ENCODE data around the gene DMD.

Gene DMD

GRCh38 chrX:32520789-32521188, 690.6 kb downstream of the DMD start:
- no peak for DNase-seq (ENCODE audit: extremely low read depth in 1 of 2, low read depth in 1 of 2)

DNA sequence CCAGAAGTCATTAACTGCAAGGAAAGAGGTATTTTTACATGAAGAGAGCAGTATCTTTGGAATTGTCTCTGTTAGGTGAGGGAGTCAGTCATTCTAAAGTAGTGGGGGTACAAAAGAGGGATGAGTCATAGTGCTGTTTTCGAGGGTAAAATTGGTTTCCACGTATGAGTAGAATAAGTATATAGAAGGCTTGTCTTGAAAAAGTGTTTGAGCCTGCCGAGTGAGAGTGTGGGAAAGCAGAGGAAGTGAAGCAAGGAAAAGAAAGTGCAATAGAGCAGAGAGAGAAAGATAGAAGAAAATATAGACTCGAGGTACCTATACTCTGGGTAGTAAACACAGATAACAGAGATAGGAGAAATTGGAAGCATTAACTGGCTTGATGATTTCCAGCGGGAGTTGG, 696.4 kb downstream of the DMD start:
- DNase-seq (ENCODE audit: extremely low read depth in 1 of 2, low read depth in 1 of 2) = no peak

- DNase-seq (ENCODE audit: extremely low read depth in 1 of 2, low read depth in 1 of 2) = no peak
Measured at GRCh38 chrX:32501606-32502005, 709.7 kb downstream of the DMD start.

DNA sequence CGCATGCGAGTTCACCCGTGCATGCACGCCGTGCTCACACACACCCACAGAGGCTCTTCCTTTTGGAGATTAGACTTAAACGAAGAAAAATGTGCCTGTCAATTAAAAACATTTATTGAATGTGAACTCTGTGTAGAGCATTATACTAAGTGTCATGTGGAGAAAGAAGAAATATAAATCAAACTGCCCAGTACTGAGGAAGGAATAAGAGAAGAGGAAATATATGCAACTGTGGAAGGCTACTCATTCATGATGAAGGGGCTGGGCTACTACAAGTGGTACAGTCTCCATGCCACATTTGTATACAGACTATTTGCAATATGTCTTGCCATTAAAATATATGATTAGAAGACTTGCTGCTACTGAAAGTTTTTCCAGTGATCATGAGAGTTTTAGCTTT, 714.7 kb downstream of the DMD start:
- DNase-seq (ENCODE audit: extremely low read depth in 1 of 2, low read depth in 1 of 2) = no peak

DNA sequence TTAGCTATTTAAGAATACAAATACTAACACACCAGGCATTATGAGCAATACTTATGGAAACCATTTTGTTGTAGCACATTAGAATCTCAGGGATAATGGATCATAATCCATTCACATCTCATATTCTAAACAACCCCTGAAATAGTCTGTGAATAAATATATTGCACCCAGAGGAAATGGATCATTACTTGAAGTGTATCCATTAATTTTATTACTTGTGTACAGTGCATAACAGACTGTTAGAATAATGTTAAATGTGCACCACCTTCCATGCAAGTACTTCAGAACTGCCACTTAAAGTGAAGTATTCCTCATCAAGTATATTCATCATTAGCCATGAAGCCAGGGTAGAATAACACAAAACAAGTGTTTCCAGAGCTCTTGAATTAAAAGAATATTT, 715.5 kb downstream of the DMD start:
- DNase-seq (ENCODE audit: extremely low read depth in 1 of 2, low read depth in 1 of 2) = no peak

GRCh38 chrX:32489125-32489524, 722.2 kb downstream of the DMD start:
- DNase-seq (ENCODE audit: extremely low read depth in 1 of 2, low read depth in 1 of 2) = no peak

GRCh38 chrX:32483534-32484136, 727.7 kb downstream of the DMD start:
- DNase-seq (ENCODE audit: extremely low read depth in 1 of 2, low read depth in 1 of 2) = no peak

DNA sequence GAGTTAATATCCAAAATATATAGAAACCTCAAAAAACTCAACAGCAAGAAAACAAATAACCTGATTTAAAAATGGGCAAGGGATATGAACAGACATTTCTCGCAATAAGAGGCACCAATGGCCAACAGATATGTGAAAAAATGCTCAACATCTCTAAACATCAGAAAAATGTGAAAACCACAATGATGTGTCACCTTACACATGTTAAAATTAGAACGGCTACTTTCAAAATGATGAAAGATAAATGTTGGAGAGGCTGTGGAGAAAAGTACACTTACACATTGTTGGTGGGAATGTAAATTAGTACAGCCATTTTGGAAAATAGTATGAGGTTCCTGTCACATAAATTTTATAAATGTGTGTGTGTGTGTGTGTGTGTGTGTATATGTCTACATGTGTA, 731.3 kb downstream of the DMD start:
- no peak for DNase-seq (ENCODE audit: extremely low read depth in 1 of 2, low read depth in 1 of 2)

DNA sequence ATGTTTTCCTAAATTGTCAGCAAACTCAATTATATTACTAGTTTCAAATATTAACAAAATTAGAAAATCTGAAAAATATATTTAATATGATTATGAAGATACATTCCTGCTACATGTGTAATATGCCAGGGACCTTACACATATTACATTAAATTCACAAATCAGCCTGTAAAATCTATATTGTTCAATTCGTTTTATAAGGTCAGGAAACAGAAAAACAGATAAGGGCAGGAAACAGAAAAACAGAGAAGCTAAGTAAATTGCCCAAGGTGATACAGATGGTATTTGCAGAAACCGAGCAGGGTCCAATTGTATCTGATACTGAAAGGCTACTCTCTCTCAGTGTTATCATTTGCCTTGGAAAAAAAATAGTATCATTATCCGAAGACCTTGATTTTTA, 739.0 kb downstream of the DMD start:
- no peak for DNase-seq (ENCODE audit: extremely low read depth in 1 of 2, low read depth in 1 of 2)

DNA sequence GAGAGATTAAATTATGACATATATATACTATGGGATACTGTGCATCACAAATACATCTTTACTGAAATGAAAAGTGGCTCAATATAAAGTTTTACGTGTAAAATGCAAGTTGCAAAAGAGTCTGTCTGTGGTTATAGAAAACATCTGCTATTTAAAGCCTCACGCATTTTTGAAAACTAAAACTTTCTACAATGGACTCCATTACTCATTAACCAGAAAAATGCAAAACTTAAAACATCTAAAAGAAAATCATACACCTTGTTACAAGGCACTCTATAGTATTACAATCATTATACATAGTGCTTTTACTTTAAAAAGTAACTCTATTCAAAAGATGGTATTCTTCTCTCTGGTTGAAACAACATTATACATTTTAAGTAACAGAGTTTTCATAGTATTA, 755.6 kb downstream of the DMD start:
- DNase-seq (ENCODE audit: extremely low read depth in 1 of 2, low read depth in 1 of 2) = no peak

DNA sequence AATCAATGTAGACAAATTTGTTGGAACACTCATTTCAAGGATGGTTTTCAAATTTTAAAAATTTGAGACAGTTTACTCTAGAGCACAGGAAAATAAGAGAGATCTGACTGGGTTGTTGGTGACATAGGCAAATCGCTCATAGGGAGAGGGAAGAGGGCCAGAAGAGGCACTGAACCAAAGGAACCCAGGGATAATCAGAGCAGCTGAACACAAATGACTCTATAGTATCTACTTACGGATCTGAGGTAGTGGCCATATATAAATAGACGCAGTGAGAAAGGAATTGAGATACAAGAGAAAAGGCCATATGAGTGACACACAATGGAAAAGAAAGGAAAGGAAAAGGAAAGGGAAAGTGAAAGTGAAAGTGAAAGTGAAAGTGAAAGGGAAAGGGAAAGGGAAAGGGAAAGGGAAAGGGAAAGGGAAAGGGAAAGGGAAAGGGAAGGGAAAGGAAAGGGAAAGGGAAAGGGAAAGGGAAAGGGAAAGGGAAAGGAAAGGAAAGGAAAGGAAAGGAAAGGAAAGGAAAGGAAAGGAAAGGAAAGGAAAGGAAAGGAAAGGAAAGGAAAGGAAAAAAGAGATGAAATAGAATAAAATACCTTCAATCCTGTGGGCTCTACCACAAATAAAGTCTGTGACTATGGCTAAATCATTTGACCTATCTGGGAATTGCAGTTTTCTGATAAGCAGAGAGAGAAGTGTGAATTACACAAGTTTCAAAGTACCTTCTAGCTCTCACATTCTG, 759.2 kb downstream of the DMD start:
- DNase-seq (ENCODE audit: extremely low read depth in 1 of 2, low read depth in 1 of 2) = no peak

DNA sequence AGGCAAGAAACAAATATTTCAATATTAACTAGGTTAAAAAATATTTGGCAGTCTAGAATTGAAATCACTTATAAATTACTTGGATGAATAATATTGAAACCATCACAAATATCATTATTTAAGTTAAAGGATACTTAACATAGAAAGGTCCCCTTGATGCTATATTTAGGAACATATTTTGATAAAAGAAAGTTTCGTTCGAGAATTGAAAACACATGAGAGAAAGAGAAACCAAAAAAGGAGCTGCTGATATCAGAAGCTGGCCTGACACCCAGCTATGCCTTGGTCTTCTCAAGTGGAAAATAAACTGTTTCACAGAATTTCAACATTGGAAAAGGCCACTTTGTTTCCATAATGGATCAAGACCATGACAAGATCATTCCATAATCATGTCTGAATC, 762.4 kb downstream of the DMD start:
- DNase-seq (ENCODE audit: extremely low read depth in 1 of 2, low read depth in 1 of 2) = no peak

- DNase-seq (ENCODE audit: extremely low read depth in 1 of 2, low read depth in 1 of 2) = no peak
Measured at GRCh38 chrX:32448320-32448719, 763.0 kb downstream of the DMD start.

DNA sequence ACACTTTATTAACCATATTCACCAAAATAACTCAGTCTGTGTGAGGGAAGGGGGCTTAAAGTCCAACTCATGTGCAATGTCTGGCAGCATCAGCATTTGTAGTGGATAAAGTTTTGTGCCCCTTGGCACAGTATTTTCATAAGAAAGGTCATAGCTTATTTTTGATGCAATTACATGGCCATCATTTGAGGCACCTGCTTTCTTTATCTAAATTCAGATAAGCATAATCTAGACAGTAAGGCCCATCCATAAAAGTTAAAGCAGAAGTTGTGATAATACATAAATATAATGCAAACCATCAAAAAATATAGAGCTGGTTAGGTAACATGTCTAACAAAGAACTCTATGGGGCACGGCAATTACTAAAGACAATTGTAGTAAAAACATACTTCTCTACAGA, 763.7 kb downstream of the DMD start:
- no peak for DNase-seq (ENCODE audit: extremely low read depth in 1 of 2, low read depth in 1 of 2)

DNA sequence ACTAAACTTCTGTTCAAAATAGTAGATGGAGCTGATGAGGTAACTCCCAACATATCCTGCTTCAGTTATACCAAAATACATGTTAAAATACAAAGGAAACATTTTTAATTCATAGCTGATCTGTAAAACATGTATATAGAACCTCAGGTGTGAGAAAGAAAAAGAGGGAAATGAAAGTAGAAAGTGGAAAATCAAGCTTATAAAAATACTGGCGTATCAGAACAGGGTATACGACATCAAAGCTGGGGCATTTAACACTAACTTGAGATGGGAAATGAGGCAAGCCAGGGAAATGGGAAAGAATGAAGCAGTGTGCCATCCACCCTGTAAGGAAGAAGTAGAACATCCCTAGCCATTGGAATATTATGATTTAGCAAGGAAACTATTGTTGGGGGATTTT, 767.5 kb downstream of the DMD start:
- no peak for DNase-seq (ENCODE audit: extremely low read depth in 1 of 2, low read depth in 1 of 2)

GRCh38 chrX:32421266-32421665, 790.1 kb downstream of the DMD start:
- no peak for DNase-seq (ENCODE audit: extremely low read depth in 1 of 2, low read depth in 1 of 2)

- DNase-seq (ENCODE audit: extremely low read depth in 1 of 2, low read depth in 1 of 2) = no peak
Measured at GRCh38 chrX:32408389-32408788, 803.0 kb downstream of the DMD start.

GRCh38 chrX:32397562-32398216, 813.7 kb downstream of the DMD start:
- no peak for DNase-seq (ENCODE audit: extremely low read depth in 1 of 2, low read depth in 1 of 2)

DNA sequence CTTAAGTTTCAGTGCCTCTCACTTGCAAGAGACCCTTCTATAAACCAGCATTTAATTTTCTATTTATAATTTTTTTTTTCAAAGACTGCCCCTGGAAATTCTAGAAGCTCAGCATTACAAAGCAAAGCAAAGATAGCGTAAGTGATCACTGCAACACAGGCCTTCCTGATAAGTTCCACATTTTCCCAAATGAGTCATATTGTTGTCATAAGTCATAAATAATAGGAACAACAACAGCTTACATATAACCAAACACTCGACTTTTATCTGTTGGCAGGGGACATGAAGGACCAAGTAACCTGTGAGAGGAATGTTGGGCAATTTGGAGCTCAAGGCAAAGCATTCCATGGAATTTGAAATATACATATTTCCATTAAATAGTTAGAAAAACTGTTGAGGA, 815.5 kb downstream of the DMD start:
- no peak for DNase-seq (ENCODE audit: extremely low read depth in 1 of 2, low read depth in 1 of 2)

- no peak for DNase-seq (ENCODE audit: extremely low read depth in 1 of 2, low read depth in 1 of 2)
Measured at GRCh38 chrX:32392655-32393054, 818.7 kb downstream of the DMD start.

- DNase-seq (ENCODE audit: extremely low read depth in 1 of 2, low read depth in 1 of 2) = no peak
Measured at GRCh38 chrX:32370456-32371205, 840.7 kb downstream of the DMD start.
